HG02973 (cell line): ENCODE data around the gene NADK2.
A peak's percentile ranks its signal among the peaks of the same experiment; 100 is the strongest.
"Not testable (repeated sequence)": the region's sequence is repeated elsewhere in the genome, so short reads cannot be mapped to it uniquely, and the experiment has no call there.

Source experiments
- ATAC-seq: cut with Tn5 transposase; IDR thresholded peaks from one replicate; pipeline ENCODE4 v1.9.1; 2021; ENCODE audit warnings: moderate library complexity; ENCODE audit not compliant: unreplicated experiment

NADK2 gene, protein sequence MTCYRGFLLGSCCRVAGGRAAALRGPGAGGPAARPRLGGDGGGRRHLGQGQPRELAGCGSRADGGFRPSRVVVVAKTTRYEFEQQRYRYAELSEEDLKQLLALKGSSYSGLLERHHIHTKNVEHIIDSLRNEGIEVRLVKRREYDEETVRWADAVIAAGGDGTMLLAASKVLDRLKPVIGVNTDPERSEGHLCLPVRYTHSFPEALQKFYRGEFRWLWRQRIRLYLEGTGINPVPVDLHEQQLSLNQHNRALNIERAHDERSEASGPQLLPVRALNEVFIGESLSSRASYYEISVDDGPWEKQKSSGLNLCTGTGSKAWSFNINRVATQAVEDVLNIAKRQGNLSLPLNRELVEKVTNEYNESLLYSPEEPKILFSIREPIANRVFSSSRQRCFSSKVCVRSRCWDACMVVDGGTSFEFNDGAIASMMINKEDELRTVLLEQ

DNA sequence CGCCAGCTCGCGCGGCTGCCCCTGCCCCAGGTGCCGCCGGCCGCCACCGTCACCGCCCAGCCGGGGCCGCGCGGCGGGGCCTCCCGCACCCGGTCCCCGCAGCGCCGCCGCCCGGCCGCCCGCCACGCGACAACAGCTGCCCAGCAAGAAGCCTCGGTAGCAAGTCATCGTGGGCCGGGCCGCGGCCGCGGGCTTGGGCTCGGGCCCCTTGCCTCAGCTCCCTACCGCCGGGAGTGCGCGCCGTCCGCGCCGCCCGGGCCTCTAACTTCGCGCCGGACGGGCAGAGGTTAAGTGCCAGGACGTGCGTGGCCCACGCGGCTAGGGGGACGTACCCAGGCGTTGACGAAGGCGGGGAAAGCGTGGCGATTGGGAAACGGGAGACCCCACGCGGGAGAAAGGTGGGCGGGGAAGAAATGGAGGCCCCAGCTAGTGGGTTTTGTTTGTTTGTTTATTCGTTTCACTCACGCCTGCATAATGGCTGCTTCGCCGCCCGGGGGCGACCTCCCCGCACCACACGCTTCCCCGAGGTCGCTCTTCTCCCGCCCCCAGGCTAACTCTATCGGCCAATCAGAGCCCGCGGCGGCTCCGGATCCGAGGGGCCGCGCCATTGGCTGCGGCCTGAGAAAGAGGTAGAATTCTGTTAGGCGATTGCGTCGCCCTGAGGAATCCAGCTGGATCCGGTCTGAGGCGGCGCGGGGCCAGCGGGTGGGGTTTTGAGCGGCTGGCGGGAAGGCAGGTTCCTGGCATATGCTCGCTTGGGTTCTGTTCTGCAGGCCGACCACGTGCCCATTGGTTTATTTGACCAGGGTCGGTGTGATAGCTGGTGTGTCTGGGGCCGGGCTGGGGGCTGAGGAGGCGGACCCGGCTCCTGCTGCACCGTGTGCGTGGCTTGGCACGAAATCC is at the start of gene NADK2:
TSS of gene NADK2 (minus strand) at position 295 of the 903 bp plus-strand sequence. CDS start at position 168, 127 bp downstream.
- peak; percentile 92 for ATAC-seq

DNA sequence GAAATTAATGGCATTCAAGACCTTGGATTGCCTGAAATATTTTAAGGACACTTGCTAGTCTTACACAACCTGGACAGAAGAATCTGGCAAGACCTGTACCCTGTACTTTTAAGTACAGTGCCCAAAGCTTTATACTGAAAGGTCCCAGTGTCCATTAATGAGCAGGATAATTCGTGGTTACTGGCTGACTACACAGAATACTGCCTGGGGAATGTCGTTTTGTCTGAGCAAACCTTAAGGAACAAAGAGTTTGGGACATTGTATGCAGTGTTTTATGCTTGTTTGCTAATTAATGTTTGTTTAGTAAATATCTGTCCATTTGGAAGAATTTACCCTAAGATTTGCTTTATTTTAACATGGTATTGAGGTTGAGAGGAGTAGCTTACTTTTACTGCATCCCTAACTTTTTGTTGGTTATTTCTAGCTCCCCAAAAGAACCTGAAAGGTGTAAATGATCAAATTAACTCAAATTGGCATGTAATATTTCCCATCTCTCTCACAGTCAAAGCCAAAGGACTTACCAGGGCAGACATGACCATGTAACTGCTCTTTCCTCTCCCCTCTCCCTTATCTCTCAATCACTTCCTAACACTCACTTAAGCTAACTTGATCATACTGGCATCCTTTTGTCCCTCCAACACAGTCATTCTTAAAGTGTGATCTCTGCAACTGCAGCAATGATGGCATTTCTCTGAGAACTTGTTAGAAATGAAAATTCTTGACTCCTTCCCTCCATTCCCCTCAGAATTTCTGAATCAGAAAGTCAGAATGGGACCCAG is 44.3 kb upstream of the NADK2 start:
- no peak for ATAC-seq

DNA sequence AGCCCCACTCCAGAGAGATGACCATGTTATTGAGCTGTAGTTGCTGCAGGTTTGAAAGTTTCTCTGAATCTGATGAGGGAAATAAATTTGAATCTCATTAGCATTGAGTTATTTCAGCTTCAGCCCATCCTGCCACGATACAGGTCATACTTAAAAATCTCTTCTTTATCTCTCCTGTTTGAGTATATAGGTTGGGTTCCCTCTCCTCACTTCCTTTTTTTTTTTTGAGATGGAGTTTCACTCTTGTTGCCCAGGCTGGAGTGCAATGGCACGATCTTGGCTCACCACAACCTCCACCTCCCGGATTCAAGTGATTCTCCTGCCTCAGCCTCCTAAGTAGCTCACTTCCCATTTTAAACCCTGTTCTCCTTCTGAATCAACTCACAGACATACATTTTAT is 42.0 kb upstream of the NADK2 start:
- not testable (repeated sequence) for ATAC-seq

DNA sequence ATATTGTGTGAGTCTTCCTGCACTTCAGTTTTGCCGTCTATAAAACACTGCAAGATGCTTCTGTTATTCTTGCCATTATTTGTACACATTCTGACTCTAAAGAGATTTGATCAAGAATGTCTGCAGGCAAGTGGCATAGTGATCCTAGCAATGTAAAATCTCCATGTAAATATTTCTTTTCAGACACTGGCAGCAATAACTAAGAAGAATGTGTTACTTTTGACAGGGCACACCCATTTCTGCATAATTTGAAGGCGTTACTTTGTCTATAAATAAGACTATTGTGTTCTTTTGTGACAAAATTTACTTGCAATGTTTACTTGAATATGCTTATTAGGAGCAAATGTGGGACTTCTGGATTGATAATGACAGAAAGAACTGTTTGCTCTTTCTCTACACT is 39.9 kb upstream of the NADK2 start:
- no peak for ATAC-seq

DNA sequence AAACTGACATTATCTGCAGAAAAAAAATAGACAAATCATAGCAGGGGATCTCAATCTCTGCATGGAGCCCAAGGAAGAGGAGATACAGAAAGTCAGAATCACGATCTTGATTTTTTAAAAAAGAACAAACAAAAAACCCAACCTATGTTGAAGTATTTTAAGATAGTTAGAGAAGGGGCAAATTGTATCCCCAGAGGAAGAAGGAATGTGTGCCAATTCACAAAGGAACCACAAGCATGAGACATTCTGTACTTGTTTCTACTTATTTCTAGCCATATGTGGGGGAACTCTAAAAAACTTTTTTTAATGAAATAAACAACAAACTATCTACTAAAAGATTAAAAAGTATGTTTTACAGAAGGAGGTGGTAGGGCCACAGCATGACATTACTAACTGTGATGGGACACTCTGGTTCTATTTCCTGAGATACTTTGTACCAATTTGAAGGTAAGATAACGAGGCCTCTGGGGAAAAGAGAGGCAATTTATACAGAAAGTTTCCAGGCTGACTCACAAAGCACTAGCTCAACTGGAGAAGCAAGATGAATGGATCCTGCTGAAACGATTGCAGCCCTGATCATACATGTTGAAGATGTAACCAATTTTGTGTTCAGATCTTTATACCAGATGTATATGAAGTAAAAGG is 37.5 kb upstream of the NADK2 start:
- ATAC-seq, result no peak

DNA sequence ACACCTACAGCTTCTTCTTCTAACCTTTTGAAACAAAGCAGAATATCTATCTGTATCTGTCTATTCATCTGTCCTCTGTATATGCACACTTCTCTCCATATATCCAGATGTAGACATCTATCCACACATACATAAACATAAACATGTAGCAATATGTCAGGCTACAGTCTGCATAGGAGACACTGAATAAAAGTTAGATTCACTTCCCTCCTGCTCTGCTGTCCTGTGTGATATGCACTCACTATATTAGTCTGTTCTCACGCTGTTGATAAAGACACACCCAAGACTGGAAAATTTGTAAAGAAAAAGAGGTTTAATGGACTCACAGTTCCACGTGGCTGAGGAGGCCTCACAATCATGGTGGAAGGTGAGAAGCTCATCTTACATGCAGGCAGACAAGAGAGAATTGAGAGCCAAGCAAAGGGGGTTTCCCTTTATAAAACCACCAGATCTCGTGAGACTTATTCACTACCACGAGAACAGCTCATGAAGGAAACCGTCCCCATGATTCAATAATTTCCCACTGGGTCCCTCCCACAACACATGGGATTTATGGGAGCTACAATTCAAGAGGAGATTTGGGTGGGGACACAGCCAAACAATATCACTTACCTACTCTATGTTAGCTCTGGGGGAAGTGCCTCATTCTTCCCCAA is 35.9 kb upstream of the NADK2 start:
- ATAC-seq, result no peak

DNA sequence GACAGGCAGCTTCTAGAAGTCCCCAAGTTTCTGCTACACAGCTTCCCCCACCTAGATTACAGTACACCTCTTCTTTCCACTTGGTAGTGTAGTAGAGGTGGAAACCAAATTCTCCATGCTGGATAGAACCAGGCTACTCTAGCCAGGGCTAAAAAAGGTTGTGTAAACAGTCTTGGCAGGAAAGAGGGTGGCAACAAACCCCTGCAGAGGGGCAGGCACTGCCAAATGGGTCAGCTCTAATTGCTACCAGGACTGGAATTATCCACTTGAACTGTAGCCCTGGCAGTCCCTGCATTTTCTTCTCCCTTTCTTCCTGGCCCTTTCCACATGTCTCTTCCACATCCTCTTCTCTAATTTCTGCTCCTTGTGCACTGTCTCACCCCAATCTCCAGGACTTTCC is 35.1 kb upstream of the NADK2 start:
- ATAC-seq, result no peak

DNA sequence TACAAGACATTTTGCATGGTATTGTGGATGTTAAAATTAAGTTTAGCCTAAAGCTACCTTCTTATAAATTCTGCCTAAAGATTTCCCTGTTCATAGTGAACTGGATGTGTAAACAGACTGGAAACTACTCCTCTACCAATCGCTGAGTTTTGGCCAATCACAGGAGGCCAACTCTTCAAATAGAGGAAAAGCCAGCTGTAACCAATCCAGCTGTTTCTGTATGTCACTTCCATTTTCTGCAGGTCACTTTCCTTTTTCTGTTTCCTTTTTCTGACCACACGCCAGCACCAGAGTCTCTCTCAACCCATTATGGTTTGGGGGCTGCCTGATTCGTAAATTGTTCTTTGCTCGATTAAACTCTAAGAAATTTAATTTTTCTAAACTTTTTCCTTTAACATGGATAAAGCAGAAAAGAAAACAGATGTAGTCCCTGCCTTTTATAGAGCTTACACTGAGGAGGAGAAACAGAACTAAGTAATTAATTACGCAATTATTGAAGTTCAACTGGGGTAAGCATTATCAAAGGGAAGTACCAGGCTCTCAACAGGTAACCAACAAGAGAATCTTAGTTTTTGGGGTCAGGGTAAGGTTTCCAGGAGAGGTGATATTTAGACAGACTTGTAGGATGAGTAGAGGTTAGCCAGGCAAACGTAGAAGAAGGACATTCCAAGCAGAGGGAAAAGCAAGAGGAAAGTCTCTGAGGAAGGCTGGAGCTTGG is 32.2 kb upstream of the NADK2 start:
- no peak for ATAC-seq

DNA sequence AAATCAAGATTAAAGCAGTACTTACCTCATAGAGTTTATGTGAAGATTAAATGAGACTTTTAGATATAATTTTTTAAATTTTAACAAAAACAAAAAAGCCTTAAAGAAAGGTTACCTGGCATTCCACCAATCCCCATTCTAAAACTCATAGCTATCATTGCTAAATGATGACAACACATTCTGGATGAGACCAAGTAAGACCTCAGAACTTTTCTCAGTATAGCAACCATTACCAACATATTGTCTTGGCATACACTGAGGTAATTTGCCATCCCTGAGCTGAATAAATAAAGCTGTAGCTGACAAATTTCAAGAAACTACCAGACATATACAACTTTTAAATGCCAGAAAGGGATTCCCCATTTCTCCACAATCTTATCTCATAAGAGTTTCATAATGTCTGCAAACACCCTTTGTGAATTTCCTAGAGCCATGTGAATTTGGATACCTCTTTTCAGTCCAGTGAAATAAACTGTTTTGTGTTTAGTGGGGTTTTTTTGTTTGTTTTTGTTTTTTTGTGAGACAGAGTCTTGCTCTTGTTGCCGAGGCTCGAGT is 30.5 kb upstream of the NADK2 start:
- ATAC-seq, result no peak

DNA sequence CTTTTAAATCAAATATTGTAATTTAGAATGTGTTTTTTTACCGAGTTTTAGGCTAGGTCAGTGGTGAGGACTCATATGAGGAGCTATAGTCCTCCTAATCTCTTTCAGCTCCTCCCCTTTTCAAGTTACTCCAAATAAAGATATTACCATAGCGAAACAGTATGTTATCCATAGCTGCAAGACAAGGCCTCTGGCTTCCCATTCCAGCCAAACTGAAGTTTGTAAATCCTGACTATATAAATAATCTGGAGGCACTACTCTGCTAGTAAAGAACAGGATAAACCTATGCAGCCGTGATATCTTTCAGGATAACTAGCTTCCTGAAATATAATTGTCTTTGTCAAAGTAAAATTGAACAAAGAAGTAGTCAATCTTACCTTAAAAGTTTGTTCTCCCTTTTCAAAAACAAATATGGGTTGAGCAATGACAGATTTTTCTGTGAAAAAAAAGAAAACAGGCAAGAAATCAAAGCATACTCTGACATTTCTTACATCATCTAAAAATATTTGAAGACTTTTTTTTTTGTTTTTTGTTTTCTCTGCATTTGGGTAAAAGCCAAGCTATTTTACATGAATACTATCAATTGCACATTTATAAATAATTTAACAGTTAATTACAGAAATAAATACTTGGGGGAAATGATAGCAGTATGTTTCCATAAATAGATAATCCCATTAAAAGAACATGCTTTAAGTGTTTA is 29.3 kb upstream of the NADK2 start:
- no peak for ATAC-seq

DNA sequence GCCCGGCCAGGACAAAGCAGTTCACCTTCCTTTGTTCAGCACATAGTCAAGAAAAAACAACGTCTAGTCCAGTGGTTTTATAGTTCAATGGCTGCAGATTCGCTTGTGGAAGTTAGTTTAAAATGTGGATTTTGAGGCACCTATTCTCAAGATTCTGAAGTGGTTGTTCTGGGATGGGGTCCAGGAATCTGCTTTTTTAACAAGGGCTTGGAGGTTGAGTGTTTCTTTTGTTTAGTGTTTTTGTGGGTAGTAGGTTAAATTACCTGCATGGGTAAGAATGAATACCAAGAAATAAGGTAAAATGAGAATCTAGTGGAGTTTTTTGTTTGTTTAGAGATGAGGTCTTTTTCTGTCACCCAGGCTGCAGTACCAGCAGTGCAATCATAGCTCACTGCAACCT is 28.4 kb upstream of the NADK2 start:
- no peak for ATAC-seq

DNA sequence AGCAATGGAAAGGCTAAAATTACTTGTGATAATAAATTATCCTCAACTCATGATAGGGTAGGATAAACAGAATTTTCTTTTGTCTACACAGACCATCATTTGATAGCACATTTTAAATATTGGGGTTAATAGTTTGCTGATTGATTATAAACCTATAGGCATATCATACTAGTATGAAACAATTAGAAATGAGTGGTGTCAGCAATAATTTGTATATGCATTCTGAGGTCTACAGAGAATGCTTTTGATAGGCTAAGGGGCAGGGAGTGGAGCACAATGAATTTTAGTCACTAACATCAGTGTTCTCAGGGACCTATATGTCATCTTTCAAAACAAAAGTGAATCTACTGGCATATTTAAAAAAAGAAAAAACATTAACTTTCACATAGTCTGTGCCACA is 27.8 kb upstream of the NADK2 start:
- no peak for ATAC-seq

DNA sequence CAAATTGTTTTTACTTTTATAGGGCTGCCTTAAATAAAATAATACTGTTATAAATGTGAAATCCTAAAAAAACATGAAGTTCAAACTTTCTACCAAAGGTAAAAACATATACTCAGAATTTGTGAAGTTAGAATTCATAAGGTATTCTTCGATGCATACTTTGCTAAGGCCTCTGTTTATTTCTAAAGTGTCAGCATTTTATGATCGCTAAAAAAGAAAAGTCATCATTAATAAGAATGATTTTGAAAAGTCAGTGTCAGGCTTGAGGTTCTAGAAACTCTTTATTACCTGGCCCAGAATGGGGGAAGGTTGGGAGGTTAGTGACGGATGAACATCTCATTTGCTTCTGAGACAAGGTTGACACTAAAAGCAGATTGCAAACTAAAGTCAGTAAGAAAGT is 26.2 kb upstream of the NADK2 start:
- ATAC-seq, result no peak

DNA sequence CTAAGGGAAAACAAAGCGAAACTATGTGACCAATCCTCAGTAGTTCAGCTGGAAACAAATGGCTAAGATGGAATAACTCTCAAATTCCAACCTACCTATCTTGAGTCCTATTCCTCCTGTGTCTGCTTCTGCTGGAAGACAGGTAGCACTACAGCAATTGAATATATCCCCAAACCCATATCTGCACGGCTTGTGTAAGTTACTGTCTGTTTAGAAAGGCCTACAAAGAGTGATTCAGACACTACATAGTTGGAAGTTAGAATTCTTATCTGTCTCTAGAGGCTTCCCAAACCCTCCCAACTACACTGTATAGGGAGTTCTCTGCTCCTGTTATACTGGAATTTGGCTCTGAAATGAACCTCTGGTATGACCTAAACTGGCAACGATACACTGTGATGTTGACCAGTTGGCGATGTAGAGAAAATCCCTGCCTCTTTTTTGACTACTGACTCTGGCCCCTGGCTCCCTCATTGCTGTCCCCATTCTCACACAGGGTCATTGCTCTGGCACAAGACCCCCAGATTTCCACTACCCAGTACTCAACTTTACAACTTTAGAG is 22.6 kb upstream of the NADK2 start:
- ATAC-seq, result no peak

DNA sequence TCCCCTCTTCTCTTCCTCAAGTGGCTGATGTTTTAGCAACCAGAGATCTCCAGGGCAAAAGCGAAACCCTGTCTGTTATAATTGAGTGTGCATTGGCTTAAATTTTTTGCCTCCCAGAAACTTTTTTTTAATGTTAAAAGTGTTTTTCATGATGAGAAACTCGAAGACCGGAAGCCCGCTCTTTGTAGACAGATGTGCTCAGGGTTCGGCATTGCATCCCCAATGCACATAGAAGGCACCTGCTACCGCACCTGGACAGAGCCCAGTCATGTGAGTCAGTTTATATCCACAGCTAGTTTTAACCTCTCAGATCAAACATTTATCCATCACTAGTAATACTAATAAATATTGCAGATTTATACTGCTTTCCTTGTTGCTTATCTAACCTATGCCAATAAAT is 19.5 kb upstream of the NADK2 start:
- no peak for ATAC-seq

DNA sequence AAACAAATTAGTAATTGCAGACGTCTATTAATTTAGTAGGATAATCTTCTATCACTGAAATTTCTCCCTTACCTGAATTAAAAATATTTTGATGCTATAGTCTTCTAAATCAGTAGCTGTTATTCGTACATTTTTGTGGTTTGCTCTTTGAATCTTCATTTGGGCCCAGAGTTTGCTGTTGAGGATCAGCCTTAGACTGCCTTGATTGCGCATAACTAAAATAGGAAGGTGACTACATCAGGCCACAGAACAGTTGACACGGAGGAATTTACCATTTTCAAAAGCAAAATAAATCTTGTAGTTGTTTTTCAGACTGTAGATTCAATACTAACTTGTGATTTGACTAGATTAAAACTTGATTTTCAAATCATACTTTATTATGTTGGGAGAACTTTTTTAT is 11.8 kb upstream of the NADK2 start:
- no peak for ATAC-seq

DNA sequence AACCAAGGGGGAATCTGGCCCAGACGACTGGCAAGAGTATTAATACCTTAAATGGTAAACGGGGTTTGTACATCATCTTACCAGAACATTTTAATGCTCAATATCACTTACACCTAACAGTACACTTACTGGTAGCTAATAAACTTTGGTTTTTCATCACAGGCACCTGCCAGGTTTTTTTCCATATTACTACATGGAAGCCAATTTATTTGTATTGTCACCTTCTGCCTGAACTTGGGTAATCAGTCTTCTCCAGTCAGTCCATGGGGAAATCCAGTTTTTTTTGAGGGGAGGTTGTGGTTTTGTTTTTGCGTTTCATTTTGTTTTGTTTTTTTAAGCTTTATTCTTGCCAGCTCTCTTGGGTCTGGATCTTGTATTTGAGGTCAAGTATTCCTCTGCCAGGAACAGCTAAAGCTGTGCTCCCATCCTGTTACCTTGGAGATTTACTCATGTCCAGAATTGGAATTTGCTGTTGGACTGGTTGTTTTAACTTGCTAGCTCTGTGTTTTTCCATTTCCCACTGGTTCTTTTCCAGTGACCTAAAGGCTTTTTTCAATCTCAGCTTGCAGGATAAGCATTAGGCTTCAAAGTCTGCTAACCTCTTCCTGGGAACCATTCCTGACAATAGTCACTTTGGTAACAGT is 11.1 kb upstream of the NADK2 start:
- no peak for ATAC-seq

DNA sequence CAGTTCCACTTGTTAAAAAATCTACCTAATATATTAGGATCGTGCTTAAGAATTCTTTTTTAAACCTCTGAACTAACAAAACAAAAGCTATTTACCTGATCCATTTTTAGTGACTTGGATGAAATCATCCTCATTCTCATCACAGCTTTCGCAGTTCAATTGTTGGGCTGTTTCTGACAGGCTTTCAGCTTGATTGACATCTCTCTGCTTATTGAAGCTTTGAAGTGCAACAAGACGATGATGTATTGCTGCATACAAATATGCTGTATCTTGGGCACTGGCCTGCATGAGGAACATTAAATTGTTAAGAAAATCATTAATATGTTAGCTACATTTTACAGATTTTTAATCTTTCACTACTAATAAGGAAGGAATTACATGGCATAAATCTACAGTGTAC is 9.5 kb upstream of the NADK2 start:
- no peak for ATAC-seq
